HTR-8/SVneo (cell line): ENCODE data around the gene RAET1E.
"Not testable (repeated sequence)": the region's sequence is repeated elsewhere in the genome, so short reads cannot be mapped to it uniquely, and the experiment has no call there.

ENCODE experiments used
- DNase-seq: peaks from one replicate; pipeline ENCODE4 v3.0.0; 2011; ENCODE audit warnings: low spot score, mixed read lengths; ENCODE audit not compliant: insufficient read length
- FAIRE-seq: peaks from 2 replicates; lab custom pipeline; 2011; peaks lifted over from hg19 to GRCh38; lab: Jason Lieb, UNC

RAET1E gene

DNA sequence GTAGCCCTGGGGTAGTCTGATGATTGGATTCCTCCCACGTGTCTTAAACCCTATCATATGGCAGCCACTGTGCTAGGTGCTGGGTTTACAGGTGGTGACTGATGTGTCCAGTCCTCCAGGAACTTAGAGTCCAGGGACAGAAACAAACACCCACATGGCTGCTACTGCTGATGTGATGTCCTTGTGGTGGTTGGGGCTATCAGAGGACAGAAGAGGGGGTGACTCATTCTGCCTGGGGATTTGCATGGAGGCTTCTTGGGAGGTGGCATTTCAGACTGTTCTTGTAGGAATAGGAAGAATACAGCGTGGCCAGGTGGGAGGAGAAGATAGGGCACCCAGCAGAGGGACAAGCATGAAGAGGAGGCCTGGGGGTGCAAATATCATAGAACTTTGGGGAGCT is 15.2 kb upstream of the RAET1E start:
- FAIRE-seq (no peak), DNase-seq (no peak)

- DNase-seq, FAIRE-seq: not testable (repeated sequence)
These were observed 14.8 kb upstream of the RAET1E start for GRCh38 chr6:149912680-149913079.

GRCh38 chr6:149910721-149911151 is 12.8 kb upstream of the RAET1E start:
- FAIRE-seq (no peak), DNase-seq (no peak)

GRCh38 chr6:149909701-149910470 is 12.0 kb upstream of the RAET1E start:
- DNase-seq, result no peak
- no peak for FAIRE-seq

- FAIRE-seq, DNase-seq: not testable (repeated sequence)
These were observed 10.6 kb upstream of the RAET1E start for GRCh38 chr6:149908480-149908879.

- no peak for DNase-seq
- no peak for FAIRE-seq
These were observed 9.4 kb upstream of the RAET1E start for GRCh38 chr6:149907317-149907716.

GRCh38 chr6:149906405-149906804 is 8.5 kb upstream of the RAET1E start:
- FAIRE-seq (no peak), DNase-seq (no peak)

- FAIRE-seq, result no peak
- DNase-seq, result no peak
These were observed 8.0 kb upstream of the RAET1E start for GRCh38 chr6:149905911-149906371.

- DNase-seq (no peak), FAIRE-seq (no peak)
These were observed 7.5 kb upstream of the RAET1E start for GRCh38 chr6:149905371-149905910.

DNA sequence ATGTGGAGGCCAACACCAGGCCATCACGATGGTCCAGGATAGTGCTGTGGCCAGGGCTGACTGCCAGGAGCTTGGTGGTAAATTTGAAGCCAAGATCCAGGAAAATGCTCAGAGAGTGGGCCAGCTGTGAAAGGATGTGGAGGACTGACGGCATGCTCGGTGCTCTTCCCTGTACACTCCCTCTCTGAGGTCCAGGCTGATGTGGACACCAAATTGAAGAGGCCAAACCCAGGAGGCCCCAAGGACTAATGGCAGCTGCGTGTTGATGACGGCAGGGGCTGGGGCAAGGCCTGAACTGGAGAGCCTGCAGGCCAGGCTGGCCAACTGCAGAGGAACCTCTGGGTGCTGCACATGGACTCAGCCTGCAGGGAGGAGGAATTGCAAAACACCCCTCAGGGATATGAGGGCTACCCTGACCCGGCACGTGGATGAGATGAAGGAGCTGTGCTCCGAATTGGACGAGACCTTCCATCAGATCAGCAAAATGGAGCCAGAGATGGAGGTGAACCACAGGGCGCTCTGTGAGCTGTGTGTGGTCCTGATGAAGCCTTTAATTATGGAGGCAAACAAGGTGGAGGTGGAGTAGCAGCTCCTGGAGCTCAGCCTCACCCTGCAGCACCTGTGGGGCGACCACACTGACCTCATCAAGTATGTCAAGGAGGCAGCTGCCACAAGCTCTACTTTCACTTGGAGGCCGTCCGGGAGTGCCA is 6.9 kb upstream of the RAET1E start:
- DNase-seq (no peak), FAIRE-seq (no peak)

GRCh38 chr6:149903938-149904611 is 6.2 kb upstream of the RAET1E start:
- no peak for DNase-seq

DNA sequence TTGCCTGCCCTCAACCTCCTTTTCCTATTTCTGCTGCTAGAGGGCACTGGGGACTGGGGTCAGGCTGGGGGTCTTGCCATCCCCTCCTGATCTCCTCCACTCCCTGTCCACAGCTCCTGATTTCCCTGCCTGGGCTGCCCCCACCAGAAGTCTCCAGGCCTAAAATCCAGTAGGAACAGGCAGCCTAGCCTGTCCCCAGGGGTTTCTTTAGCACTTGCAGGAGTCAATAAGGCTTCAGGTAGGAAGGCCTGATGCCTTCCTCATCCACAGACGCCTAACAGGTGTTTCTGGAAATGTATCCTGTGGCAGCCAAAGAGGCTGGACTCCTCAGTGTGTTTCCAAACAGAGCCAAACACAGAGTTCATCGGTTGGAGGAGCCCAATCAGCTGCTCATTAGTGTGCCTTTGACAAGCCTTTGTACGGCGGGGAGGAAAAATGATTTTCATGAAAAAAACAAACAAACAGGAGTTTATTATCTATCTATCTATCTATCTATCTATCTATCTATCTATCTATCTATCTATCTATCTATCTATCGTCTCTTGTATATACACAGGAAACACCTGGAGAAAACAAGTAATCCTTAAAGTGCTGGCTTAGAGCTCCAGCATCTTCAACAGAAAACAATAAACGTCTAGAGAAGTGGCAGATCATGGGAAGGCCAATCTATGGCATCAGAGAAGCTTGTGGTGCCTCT is 3.7 kb upstream of the RAET1E start:
- FAIRE-seq (no peak), DNase-seq (no peak)

More at GRCh38 chr6:149903938-149904611, 6.2 kb upstream of the RAET1E start:
- no peak for FAIRE-seq

DNA sequence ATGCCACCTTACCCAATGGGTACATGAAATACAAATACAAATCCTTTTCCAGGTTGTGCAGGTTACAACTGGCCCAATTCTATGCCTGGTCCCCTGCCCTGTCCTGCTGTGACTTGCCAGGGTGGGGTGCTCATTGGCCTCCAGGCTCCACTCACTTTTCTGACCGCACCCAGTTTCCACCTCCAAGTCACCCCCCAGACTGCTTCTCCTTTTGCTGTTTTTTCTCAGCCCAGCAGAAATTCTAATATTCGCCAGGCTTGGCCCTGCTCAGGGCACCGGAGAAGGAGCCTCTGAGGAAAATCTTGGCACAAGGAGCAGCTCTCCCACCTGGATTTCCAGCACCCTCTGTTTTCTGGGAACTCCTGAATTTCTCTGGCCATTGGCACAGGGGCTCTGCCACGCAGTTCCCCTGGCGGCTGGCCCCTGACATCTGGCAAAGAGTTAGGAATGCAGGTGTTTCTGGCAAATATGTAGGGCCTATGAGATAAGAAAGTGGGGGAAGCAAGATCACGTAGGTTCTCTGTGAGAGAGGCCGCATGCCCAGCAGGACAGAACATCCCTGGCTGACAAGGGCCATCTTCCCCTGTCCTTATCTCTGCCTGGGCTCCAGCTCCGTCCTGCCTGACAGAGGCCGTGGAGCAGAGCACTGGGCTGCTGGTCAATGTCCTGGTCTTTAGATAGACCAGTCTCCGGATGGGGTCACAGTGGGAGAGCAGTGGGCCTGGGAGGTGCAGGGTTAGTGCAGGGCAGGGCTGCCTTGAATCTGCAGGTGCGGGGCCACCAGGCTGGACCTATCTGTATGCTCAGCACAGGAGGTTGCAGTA is 2.9 kb upstream of the RAET1E start:
- FAIRE-seq, result no peak

DNA sequence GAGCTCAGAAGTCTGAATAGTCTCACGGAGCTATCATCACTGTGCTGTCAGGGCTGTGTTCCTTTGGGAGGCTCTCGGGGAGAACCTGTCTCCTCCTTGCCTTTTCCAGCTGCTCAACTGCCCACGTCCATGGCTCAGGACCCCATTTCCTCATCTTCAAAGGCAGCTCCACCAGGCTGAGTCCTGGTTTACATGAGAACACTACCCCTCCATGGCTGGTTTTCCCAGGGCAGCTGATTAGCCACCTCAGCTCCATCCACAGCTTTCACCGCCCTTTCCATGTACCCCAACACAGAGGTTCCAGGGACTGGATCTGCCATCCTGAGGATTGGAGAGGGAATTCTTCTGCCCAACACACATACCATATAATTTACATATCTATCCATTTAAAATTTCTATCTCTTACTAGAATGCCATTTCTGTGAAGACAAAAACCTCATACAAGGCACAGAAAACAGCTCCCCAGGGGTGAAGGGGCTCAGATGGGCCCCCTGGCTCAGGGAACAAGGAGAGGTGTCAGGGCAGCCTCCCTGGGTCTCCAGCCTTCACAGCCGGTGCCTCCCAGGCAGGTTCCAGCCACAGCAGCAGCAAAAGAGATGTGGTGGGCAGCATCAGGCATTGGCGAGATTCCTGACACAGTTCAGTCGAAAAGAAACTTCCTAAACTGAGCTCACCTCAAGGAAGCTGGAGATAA is 2.2 kb upstream of the RAET1E start:
- DNase-seq, result no peak
- no peak for FAIRE-seq

More for the DNA sequence above, 2.9 kb upstream of the RAET1E start:
- DNase-seq, result no peak

DNA sequence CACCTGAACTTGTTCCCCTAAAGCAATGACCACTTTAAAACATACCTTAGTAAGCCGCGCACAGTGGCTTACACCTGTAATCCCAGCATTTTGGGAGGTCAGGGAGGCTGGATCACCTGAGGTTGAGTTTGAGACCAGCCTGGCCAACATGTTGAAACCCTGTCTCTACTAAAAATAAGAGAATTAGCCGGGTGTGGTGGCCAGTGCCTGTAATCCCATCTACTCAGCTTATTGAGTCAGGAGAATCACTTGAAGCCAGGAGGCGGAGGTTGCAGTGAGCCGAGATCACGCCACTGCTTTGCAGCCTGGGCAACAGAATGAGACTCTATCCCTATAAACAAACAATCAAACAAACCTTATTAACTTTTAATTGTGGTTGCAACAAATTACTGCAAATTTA is 1.6 kb upstream of the RAET1E start:
- FAIRE-seq (no peak), DNase-seq (no peak)

- DNase-seq (no peak), FAIRE-seq (no peak)
These were observed 1.1 kb upstream of the RAET1E start for GRCh38 chr6:149898966-149899365.

DNA sequence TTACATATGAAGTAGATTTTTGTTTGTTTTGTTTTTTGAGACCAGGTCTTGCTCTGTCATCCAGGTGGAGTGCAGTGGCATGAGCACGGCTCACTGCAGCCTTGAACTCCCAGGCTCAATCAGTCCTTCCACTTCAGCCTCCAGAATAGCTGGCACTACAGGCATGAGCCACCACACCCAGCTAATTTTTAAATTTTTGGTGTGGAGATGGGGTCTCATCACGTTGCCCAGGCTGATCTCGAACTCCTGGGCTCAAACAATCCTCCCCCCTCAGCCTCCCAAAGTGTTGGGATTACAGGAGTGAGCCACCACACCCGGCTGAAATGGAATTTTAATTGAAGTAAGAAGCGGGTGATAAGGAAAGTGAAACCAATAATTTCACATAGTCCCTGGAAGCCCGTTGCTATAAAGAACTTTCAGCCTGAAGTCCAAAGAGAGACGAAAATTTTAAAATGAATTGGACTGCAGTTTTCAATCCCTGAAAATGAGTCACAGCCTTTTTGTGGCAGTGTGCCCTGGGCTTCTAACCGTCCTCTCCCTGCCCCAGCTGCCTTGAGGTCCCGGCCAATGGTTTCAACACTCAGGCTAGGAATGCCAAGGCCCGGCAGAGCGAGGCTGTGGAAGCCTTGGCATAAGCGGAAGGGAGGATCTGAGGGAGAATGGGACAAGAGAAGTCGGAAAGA is 757 bp downstream of the RAET1E start:
- FAIRE-seq, result no peak

DNA sequence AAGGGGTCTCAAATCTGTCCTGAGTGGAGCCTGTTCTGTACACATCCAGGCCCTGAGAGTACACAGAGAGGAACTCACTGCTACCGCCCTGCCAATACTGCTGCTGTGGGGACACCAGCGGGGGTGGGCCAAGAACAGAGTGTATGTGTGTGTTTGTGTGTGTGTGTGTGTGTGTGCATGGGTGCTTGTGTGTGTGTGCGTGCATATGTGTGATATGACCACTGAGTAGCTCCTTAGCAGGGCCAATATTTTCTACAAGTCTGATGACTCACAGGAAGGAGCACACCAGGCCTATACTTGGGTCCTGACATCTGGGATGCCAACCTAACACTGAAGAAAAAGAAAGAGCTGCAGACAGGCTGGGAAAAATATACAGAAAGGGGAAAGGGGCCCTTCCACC is 1.4 kb downstream of the RAET1E start:
- FAIRE-seq, result no peak
- DNase-seq, result no peak

More for the DNA sequence above, 757 bp downstream of the RAET1E start:
- DNase-seq, result peak; percentile 54
